ENCODE data around the gene TJP1. TPM values are rescaled to one million over a fixed set of nuclear protein-coding genes. Genes with fewer than 3 reads are reported as not detected.
A peak's percentile ranks its signal among the peaks of the same experiment; 100 is the strongest.

The TJP1 gene
- total RNA-seq, 1 donor from 2014 or later, result 91.7 TPM

DNA sequence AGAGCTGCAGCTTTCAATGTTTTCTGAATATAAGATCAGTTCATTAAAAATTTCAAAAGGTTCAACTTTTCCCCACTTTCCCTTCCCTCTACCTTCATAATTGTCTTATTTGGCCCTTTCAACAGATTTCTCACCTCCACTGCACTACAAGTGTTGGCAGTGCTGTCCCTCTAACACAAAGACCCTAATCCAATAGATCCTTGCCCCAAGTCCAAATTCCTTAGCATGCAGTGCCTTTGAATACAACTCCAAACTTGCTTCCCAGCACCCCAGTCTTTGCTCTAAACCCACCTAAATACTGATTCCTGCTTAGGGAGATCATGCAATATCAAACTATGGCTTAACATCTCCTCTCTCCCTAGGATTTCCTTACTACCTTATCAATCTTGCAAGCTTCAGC lies 43.9 kb downstream of the TJP1 start:
- no peak for DNase-seq (ENCODE audit: low spot score)
- no peak overlapping the region for H3K27ac Mint-ChIP-seq (ENCODE audit: unreplicated experiment)
- H3K4me3 Mint-ChIP-seq (ENCODE audit: unreplicated experiment), result no peak overlapping the region
- H3K36me3 Mint-ChIP-seq (ENCODE audit: low read depth), result peaks cover 2% of the 10 kb centered on the region
- H3K4me1 Mint-ChIP-seq (ENCODE audit: low read depth), result peaks cover 70% of the 10 kb centered on the region
- no peaks in the 10 kb centered on the region for H3K27me3 Mint-ChIP-seq (ENCODE audit: low read depth)
- H3K9me3 Mint-ChIP-seq (ENCODE audit: low read depth), result peaks cover 16% of the 10 kb centered on the region
- TF ChIP-seq, protein P1, sequence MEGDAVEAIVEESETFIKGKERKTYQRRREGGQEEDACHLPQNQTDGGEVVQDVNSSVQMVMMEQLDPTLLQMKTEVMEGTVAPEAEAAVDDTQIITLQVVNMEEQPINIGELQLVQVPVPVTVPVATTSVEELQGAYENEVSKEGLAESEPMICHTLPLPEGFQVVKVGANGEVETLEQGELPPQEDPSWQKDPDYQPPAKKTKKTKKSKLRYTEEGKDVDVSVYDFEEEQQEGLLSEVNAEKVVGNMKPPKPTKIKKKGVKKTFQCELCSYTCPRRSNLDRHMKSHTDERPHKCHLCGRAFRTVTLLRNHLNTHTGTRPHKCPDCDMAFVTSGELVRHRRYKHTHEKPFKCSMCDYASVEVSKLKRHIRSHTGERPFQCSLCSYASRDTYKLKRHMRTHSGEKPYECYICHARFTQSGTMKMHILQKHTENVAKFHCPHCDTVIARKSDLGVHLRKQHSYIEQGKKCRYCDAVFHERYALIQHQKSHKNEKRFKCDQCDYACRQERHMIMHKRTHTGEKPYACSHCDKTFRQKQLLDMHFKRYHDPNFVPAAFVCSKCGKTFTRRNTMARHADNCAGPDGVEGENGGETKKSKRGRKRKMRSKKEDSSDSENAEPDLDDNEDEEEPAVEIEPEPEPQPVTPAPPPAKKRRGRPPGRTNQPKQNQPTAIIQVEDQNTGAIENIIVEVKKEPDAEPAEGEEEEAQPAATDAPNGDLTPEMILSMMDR (IDR thresholded peaks at IDR 0.05), result no peak

DNA sequence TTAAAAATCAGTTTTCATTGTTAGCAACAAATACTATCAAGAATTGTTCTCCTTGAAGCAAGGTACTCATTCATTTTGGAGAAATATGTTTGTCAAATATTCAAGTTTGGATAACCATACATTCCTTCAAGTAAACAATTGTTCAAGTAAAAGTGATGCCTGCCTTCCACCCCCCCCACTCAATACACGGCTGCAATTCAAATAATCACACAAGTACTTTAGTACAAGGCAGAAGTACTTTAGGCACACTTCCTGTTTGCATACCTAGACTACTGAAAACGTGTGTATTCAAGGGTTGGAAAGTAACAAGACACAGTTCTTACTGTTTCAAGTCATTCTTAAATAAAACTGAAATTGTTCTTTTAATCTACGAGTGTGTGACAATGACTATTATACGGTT lies 45.4 kb downstream of the TJP1 start:
- Mint-ChIP-seq H3K27ac (ENCODE audit: unreplicated experiment) (no peak overlapping the region), H3K27me3 (ENCODE audit: low read depth) (no peaks in the 10 kb centered on the region), H3K4me3 (ENCODE audit: unreplicated experiment) (no peak overlapping the region), H3K4me1 (ENCODE audit: low read depth) (peaks cover 66% of the 10 kb centered on the region), H3K36me3 (ENCODE audit: low read depth) (peaks cover 2% of the 10 kb centered on the region), H3K9me3 (ENCODE audit: low read depth) (peaks cover 14% of the 10 kb centered on the region)
- DNase-seq (ENCODE audit: low spot score), result no peak
- TF ChIP-seq, protein P1 (IDR thresholded peaks at IDR 0.05), result no peak

DNA sequence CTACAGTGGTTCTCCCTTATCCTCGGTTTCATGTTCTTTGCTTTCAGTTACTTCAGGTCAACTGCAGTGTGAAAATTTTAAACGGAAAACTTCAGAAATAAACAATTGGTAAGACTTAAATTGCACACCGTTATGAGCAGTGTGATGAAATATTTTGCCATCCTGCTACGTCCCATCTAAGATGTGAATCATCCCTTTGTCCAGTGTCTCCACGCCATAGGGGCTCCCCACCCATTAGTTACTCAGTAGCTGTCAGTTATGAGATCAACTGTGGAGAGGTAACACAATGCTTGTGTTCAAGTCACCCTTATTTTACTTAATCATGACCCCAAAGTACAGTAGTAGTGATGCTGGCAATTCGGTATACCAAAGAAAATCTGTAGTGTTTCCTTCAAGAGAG lies 47.4 kb downstream of the TJP1 start:
- H3K27me3 Mint-ChIP-seq (ENCODE audit: low read depth), result no peaks in the 10 kb centered on the region
- no peak for DNase-seq (ENCODE audit: low spot score)
- TF ChIP-seq, protein P1 (IDR thresholded peaks at IDR 0.05), result no peak
- H3K4me1 Mint-ChIP-seq (ENCODE audit: low read depth), result peaks cover 58% of the 10 kb centered on the region
- H3K27ac Mint-ChIP-seq (ENCODE audit: unreplicated experiment), result peak overlapping the region; percentile 76
- no peak overlapping the region for H3K4me3 Mint-ChIP-seq (ENCODE audit: unreplicated experiment)
- no peaks in the 10 kb centered on the region for H3K9me3 Mint-ChIP-seq (ENCODE audit: low read depth)
- peaks cover 3% of the 10 kb centered on the region for H3K36me3 Mint-ChIP-seq (ENCODE audit: low read depth)

DNA sequence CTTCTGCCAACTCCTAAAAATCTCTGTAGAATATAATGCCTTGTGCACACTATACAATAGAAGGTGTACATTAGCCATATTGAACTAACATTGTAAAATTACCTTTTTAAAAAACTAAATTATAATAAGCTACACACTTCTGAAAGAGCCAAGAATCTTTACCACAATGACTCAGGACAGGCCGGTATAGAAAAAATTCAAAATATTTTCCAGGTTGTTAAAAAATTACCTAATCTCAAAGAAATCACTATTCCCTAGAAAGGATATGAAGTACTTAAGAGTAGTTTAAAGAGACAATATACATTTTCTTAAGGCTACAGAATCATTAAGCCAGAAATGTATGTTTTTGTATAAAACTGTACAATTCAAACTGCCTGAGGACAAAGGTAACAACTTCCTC lies 48.5 kb downstream of the TJP1 start:
- Mint-ChIP-seq H3K27ac (ENCODE audit: unreplicated experiment) (peak overlapping the region; percentile 76), H3K4me3 (ENCODE audit: unreplicated experiment) (no peak overlapping the region), H3K4me1 (ENCODE audit: low read depth) (peaks cover 53% of the 10 kb centered on the region), H3K27me3 (ENCODE audit: low read depth) (no peaks in the 10 kb centered on the region), H3K9me3 (ENCODE audit: low read depth) (no peaks in the 10 kb centered on the region), H3K36me3 (ENCODE audit: low read depth) (peaks cover 9% of the 10 kb centered on the region)
- TF ChIP-seq, protein P1 (IDR thresholded peaks at IDR 0.05), result no peak
- no peak for DNase-seq (ENCODE audit: low spot score)

DNA sequence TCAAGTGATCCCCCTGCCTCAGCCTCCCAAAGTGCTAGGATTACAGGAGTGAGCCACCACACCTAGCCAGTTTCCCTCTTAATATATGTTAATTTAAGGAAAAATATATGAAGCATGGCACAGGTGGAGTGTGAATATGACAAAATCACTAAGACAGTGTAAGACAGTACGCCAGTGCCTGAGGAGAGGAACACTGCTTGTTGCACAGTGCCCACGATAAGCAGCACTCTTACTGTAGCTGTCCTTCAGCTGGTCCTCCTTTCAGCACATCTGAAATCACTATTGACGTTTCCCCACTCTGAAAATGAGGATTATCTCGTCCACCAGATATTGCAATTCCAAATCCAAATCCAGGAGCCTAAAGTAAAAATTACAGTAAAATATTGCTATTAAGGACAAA lies 49.3 kb downstream of the TJP1 start:
- H3K9me3 Mint-ChIP-seq (ENCODE audit: low read depth), result no peaks in the 10 kb centered on the region
- DNase-seq (ENCODE audit: low spot score), result no peak
- H3K27me3 Mint-ChIP-seq (ENCODE audit: low read depth), result no peaks in the 10 kb centered on the region
- TF ChIP-seq, protein P1 (IDR thresholded peaks at IDR 0.05), result no peak
- peaks cover 48% of the 10 kb centered on the region for H3K4me1 Mint-ChIP-seq (ENCODE audit: low read depth)
- H3K27ac Mint-ChIP-seq (ENCODE audit: unreplicated experiment), result no peak overlapping the region
- H3K4me3 Mint-ChIP-seq (ENCODE audit: unreplicated experiment), result no peak overlapping the region
- H3K36me3 Mint-ChIP-seq (ENCODE audit: low read depth), result peaks cover 10% of the 10 kb centered on the region
